ENCODE data around the gene FBXW9. TPM values are rescaled to one million over a fixed set of nuclear protein-coding genes. Genes with fewer than 3 reads are reported as not detected.
"Not testable (repeated sequence)": the region's sequence is repeated elsewhere in the genome, so short reads cannot be mapped to it uniquely, and the experiment has no call there.

The FBXW9 gene
- polyA plus RNA-seq, 3 donors, result 4.4 to 7.2 (median 5.1) TPM

- H3K9me3 ChIP-seq (replicated peaks in 1 of 2; ENCODE audit: control insufficient read depth in 1 of 2, insufficient read depth in 1 of 2, low read length in 2 of 2), result no peaks in the 10 kb centered on the region
- no peak overlapping the region for H3K27ac ChIP-seq (ENCODE audit: low read depth in 1 of 2, low read length in 2 of 2)
- H3K79me2 ChIP-seq (ENCODE audit: insufficient read depth, low read length), result peaks cover 38% of the 10 kb centered on the region
- H3K4me3 ChIP-seq (replicated peaks in 1 of 3; ENCODE audit: low read depth in 2 of 3, low read length in 3 of 3), result no peak overlapping the region
- no peak overlapping the region for H3K9ac ChIP-seq (ENCODE audit: insufficient read depth, low read length, poor library complexity, severe bottlenecking)
- Mint-ChIP-seq H3K4me3 (no peak overlapping the region), H3K4me1 (peaks cover 8% of the 10 kb centered on the region), H3K9me3 (peaks cover 0 to 4% (median 0%) of the 10 kb centered on the region in 7 donors), H3K27ac (no peak overlapping the region), H3K27me3 (ENCODE audit: low read depth in 3 of 3) (peaks cover 0 to 1% (median 0%) of the 10 kb centered on the region in 3 donors), H3K36me3 (peaks cover 55 to 77% of the 10 kb centered on the region in 2 donors)
- peaks cover 5 to 7% of the 10 kb centered on the region in 2 donors for H3K4me1 ChIP-seq (ENCODE audit: control insufficient read depth in 1 of 2, insufficient read depth in 2 of 2, low read length in 2 of 2)
- no peaks in the 10 kb centered on the region for H3K27me3 ChIP-seq (ENCODE audit: control insufficient read depth in 2 of 2, insufficient read depth in 2 of 2, low read length in 2 of 2)
- intact Hi-C loops (cut with micrococcal nuclease), result loop anchor here in 1 of 2 donors (2.0 kb wide), 1 partner anchor 41 kb away; no protein-coding TSS in a partner anchor
- H3K4me2 ChIP-seq (replicated peaks; ENCODE audit: extremely low read depth, low read length, poor library complexity, severe bottlenecking), result no peak overlapping the region
- H2AFZ ChIP-seq (ENCODE audit: insufficient read depth, low read depth, low read length, poor library complexity, severe bottlenecking), result no peak overlapping the region
- H3K36me3 ChIP-seq (replicated peaks in 1 of 2; ENCODE audit: control insufficient read depth in 1 of 2, insufficient read depth in 2 of 2, low read length in 2 of 2), result peaks cover 46 to 67% of the 10 kb centered on the region in 2 donors
- no CpG with 5 or more reads among the region's 3 CpGs for WGBS (ENCODE audit: insufficient coverage)
- TF ChIP-seq CTCF (IDR thresholded peaks at IDR 0.05), result no peak
- no peak for DNase-seq
- no peaks in the 10 kb centered on the region for H4K20me1 ChIP-seq (ENCODE audit: insufficient read depth, low read length)
Measured at GRCh38 chr19:12715929-12716328, 19.5 kb upstream of the FBXW9 start.

GRCh38 chr19:12715102-12715501 is 18.7 kb upstream of the FBXW9 start:
- H2AFZ ChIP-seq (ENCODE audit: insufficient read depth, low read depth, low read length, poor library complexity, severe bottlenecking), result no peak overlapping the region
- H3K4me1 Mint-ChIP-seq, result peaks cover 2% of the 10 kb centered on the region
- H3K27ac ChIP-seq (ENCODE audit: low read depth in 1 of 2, low read length in 2 of 2), result no peak overlapping the region
- TF ChIP-seq CTCF (IDR thresholded peaks at IDR 0.05), result no peak
- peaks cover 0 to 1% (median 0%) of the 10 kb centered on the region in 3 donors for H3K27me3 Mint-ChIP-seq (ENCODE audit: low read depth in 3 of 3)
- DNase-seq, result no peak
- no peak overlapping the region for H3K4me2 ChIP-seq (replicated peaks; ENCODE audit: extremely low read depth, low read length, poor library complexity, severe bottlenecking)
- WGBS (ENCODE audit: insufficient coverage), result 99% methylated on average over 8 of the region's 15 CpGs
- H3K79me2 ChIP-seq (ENCODE audit: insufficient read depth, low read length), result peaks cover 30% of the 10 kb centered on the region
- no peak overlapping the region for H3K4me3 ChIP-seq (replicated peaks in 1 of 3; ENCODE audit: low read depth in 2 of 3, low read length in 3 of 3)
- H3K9ac ChIP-seq (ENCODE audit: insufficient read depth, low read length, poor library complexity, severe bottlenecking), result no peak overlapping the region
- H3K36me3 ChIP-seq (replicated peaks in 1 of 2; ENCODE audit: control insufficient read depth in 1 of 2, insufficient read depth in 2 of 2, low read length in 2 of 2), result peaks cover 53 to 75% of the 10 kb centered on the region in 2 donors
- peaks cover 62 to 85% of the 10 kb centered on the region in 2 donors for H3K36me3 Mint-ChIP-seq
- peaks cover 0 to 4% (median 0%) of the 10 kb centered on the region in 7 donors for H3K9me3 Mint-ChIP-seq
- H4K20me1 ChIP-seq (ENCODE audit: insufficient read depth, low read length), result no peaks in the 10 kb centered on the region
- intact Hi-C loops (cut with micrococcal nuclease), result no loop called here
- no peak overlapping the region for H3K4me3 Mint-ChIP-seq
- no peaks in the 10 kb centered on the region for H3K27me3 ChIP-seq (ENCODE audit: control insufficient read depth in 2 of 2, insufficient read depth in 2 of 2, low read length in 2 of 2)
- no peaks in the 10 kb centered on the region for H3K4me1 ChIP-seq (ENCODE audit: control insufficient read depth in 1 of 2, insufficient read depth in 2 of 2, low read length in 2 of 2)
- H3K27ac Mint-ChIP-seq, result no peak overlapping the region
- H3K9me3 ChIP-seq (replicated peaks in 1 of 2; ENCODE audit: control insufficient read depth in 1 of 2, insufficient read depth in 1 of 2, low read length in 2 of 2), result no peaks in the 10 kb centered on the region

- H3K27ac ChIP-seq (ENCODE audit: low read depth in 1 of 2, low read length in 2 of 2); H3K9me3 ChIP-seq (replicated peaks in 1 of 2; ENCODE audit: control insufficient read depth in 1 of 2, insufficient read depth in 1 of 2, low read length in 2 of 2); intact Hi-C loops (cut with micrococcal nuclease); DNase-seq; H3K9me3 Mint-ChIP-seq; H3K4me3 ChIP-seq (replicated peaks in 1 of 3; ENCODE audit: low read depth in 2 of 3, low read length in 3 of 3); H3K27ac Mint-ChIP-seq; H3K4me2 ChIP-seq (replicated peaks; ENCODE audit: extremely low read depth, low read length, poor library complexity, severe bottlenecking); H3K9ac ChIP-seq (ENCODE audit: insufficient read depth, low read length, poor library complexity, severe bottlenecking); H3K4me3 Mint-ChIP-seq; H3K4me1 Mint-ChIP-seq; H4K20me1 ChIP-seq (ENCODE audit: insufficient read depth, low read length); H3K27me3 Mint-ChIP-seq (ENCODE audit: low read depth in 3 of 3); H3K27me3 ChIP-seq (ENCODE audit: control insufficient read depth in 2 of 2, insufficient read depth in 2 of 2, low read length in 2 of 2); H3K4me1 ChIP-seq (ENCODE audit: control insufficient read depth in 1 of 2, insufficient read depth in 2 of 2, low read length in 2 of 2); H2AFZ ChIP-seq (ENCODE audit: insufficient read depth, low read depth, low read length, poor library complexity, severe bottlenecking): not testable (repeated sequence)
- peaks cover 56 to 81% of the 10 kb centered on the region in 2 donors for H3K36me3 ChIP-seq (replicated peaks in 1 of 2; ENCODE audit: control insufficient read depth in 1 of 2, insufficient read depth in 2 of 2, low read length in 2 of 2)
- WGBS (ENCODE audit: insufficient coverage), result 100% methylated on average over 2 of the region's 9 CpGs
- peaks cover 12% of the 10 kb centered on the region for H3K79me2 ChIP-seq (ENCODE audit: insufficient read depth, low read length)
- H3K36me3 Mint-ChIP-seq, result peaks cover 60 to 86% of the 10 kb centered on the region in 2 donors
Measured at GRCh38 chr19:12713304-12713703, 16.9 kb upstream of the FBXW9 start.

All from CD14-positive monocyte (primary cell).